Prostate gland (tissue), 2 donors: ENCODE data around the gene DHX35. TPM values are rescaled to one million over a fixed set of nuclear protein-coding genes. Genes with fewer than 3 reads are reported as not detected.
"Not testable (repeated sequence)": the region's sequence is repeated elsewhere in the genome, so short reads cannot be mapped to it uniquely, and the experiment has no call there.

Experiments
- DNase-seq: peaks from one replicate; pipeline ENCODE4 v3.0.0-alpha.2; 2019; ENCODE audit warnings: low spot score
- H3K27ac ChIP-seq, 2 donors: fragments of 200-600 bp; sonication (generic); 2 replicates each; pipeline ENCODE4 v1.5.1; 2017 to 2019
- H3K27me3 ChIP-seq: fragments of 200-600 bp; sonication (generic); replicated peaks from 2 replicates; pipeline ENCODE4 v1.5.1; 2019; ENCODE audit not compliant: insufficient read depth
- H3K36me3 ChIP-seq, 2 donors: fragments of 200-600 bp; sonication (generic); 1 replicate in 1 of 2; 2 replicates in 1 of 2; pipeline versions ENCODE4 v1.5.1 to v1.8.1; 2017 to 2019
- H3K4me1 ChIP-seq: fragments of 200-600 bp; sonication (generic); replicated peaks from 2 replicates; pipeline ENCODE4 v1.5.1; 2019
- H3K4me3 ChIP-seq, 2 donors: fragments of 200-600 bp; sonication (generic); 2 replicates each; pipeline ENCODE4 v1.5.1; 2017 to 2019
- H3K9me3 ChIP-seq: fragments of 200-600 bp; sonication (generic); 2 replicates; pipeline ENCODE4 v1.5.1; 2017
- CTCF ChIP-seq, 4 experiments: fragments of 200-600 bp in 2 of 4; fragments of 450-650 bp in 2 of 4; sonication (generic) in 2 of 4; IDR thresholded peaks; 1 replicate in 3 of 4; 2 replicates in 1 of 4; pipeline ENCODE4 v1.5.1; 2016 to 2019; ENCODE audit warnings: antibody characterized with exemption in 4 of 4, mild to moderate bottlenecking in 2 of 4, moderate library complexity in 2 of 4
- POLR2A ChIP-seq: fragments of 450-650 bp; IDR thresholded peaks from one replicate; pipeline ENCODE4 v1.6.1; 2016; ENCODE audit warnings: antibody characterized with exemption, mild to moderate bottlenecking
- POLR2AphosphoS5 ChIP-seq: sonication (generic); formaldehyde crosslinking; IDR thresholded peaks from one replicate; pipeline ENCODE4 v1.6.1; 2017; ENCODE audit warnings: antibody characterized with exemption
- WGBS: methylation state at CpG from one replicate; pipeline ENCODE4 v1.1.5; 2018; 5-methylcytosine and 5-hydroxymethylcytosine counted together
- intact Hi-C: fragments of 100-400 bp; cut with DNase I; formaldehyde crosslinking; loops from one replicate; pipeline ENCODE4 v1.14.2; 2022
- total RNA-seq, 2 donors: library from RNA; depleted of rRNA; stranded (reverse); fragments of >200 nt; gene quantifications; one replicate each; pipeline ENCODE4 v1.1.0, GENCODE V29; 2016

DHX35 gene
- total RNA-seq, 2 donors from 2014 or later = 12.8 to 15.6 TPM

DNA sequence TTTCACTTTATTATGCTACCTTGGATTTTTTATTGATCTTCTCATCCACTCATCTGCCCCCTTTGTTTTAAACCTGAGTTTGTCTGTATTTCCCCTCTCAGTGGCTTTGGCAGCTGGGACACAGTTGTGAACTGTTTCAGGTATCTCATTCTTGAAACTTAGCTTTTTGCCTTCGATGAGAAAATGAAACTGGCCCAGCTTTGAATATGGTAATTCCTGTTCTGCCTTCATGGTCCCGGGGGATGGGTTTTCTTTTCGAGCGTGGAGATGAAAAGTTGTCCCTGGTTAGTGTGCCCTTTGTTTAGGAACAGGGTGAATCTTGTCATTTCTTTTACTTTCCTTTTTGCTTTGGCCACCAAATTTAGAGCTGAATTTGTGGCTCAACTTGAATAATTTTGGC is 25.6 kb downstream of the DHX35 start:
- no peaks in the 10 kb centered on the region for H3K9me3 ChIP-seq
- intact Hi-C loops = loop anchor here (5.0 kb wide), 1 partner anchor 55 kb away; no protein-coding TSS in a partner anchor
- TF ChIP-seq CTCF (IDR thresholded peaks at IDR 0.05) = no peak
- TF ChIP-seq POLR2A = no peak
- DNase-seq = no peak
- H3K4me3 ChIP-seq = no peak overlapping the region
- H3K4me1 ChIP-seq = no peaks in the 10 kb centered on the region
- WGBS = 77% methylated on average over 4 of the region's 4 CpGs
- no peaks in the 10 kb centered on the region for H3K36me3 ChIP-seq
- no peak overlapping the region for H3K27ac ChIP-seq
- H3K27me3 ChIP-seq = no peaks in the 10 kb centered on the region

DNA sequence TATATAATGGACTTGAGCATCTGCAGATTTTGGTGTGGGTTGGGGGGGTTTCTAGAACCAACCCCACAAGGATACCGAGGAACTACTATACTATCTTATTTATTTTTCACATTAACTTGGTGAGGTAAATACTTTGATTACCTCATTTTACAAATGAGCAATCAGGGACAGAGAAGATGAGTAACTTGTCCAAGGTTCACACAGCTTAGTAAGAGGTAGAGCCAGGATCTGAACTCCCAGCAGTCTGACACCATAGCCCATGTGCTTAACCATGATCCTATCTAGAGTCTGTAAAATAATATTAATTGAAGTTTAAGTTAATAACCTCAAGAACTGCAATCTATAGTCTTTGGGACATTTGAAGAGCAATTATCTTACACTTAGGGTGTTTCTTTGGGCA is 28.6 kb downstream of the DHX35 start:
- H3K36me3 ChIP-seq = no peaks in the 10 kb centered on the region
- H3K9me3 ChIP-seq = no peaks in the 10 kb centered on the region
- H3K4me3 ChIP-seq = no peak overlapping the region
- H3K4me1 ChIP-seq = no peaks in the 10 kb centered on the region
- intact Hi-C loops = no loop called here
- TF ChIP-seq POLR2AphosphoS5 = no peak
- TF ChIP-seq CTCF (IDR thresholded peaks at IDR 0.05) = no peak
- no peak for TF ChIP-seq POLR2A
- no peaks in the 10 kb centered on the region for H3K27me3 ChIP-seq
- no peak for DNase-seq
- no peak overlapping the region for H3K27ac ChIP-seq
- 97% methylated on average over 1 of the region's 1 CpG for WGBS

DNA sequence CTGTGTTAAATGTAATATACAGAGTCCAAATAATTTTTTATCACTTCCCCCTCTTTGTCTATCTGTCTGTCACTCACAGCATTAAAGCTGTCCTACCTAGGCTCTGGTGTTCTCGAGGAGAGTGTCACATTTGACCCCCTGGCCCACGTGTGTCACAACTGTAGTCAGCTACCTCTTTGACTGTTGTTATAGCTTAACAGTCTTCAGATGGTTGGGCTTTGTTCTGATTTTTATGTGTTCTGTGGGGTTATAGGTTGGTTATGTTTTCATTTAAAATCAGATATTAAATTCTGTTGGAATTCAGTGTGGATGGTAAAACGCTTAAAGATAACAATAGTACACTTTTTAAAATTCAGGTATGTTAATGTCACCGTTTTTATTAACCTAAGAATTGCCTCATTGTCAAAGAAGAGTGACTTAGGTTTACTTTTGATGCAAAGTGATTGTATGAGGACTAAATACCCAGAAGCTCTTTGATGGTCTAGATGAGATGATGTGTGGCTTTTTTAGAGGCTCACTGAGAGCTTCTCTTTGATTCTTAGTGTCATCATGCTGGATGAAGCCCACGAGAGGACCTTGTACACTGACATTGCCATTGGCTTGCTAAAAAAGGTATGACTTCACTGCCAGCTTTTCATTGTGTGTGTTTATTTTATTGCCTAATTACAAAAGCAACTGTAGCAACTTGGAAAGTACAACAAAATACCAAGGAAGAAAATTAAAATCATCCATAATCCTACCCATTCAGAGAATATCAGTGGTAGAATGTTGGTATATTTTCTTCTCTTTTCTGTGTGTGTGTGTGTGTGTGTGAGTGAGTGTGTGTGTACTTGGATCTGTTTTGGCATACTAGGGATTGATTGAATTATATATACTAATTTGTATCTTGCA is 29.9 kb downstream of the DHX35 start:
- H3K36me3 ChIP-seq = no peaks in the 10 kb centered on the region

DNA sequence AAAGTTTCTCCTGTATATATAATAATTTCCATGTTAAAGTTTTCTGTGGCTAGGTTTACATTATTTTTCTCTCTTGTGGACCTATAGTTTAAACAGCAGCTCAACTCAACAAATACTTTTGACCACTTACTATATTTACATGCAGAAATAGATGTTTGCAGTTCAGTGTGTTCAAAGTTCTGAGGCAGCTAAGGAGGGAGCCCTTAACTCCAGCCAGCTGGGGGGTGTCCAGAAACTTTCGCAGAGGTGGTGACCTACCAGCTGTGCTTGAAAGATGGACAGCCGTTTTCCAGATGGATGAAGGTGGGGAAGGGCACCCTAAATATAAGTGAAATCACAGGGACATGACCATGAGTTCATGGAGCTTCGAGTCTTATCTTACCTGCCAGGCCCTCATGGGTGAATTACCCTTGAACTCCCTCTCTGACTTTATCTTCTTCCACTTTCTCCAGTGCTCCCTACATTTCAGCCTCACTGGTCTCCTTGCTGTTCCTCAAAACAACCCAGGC is 33.4 kb downstream of the DHX35 start:
- Histone ChIP-seq H3K9me3 (no peaks in the 10 kb centered on the region), H3K27me3 (no peaks in the 10 kb centered on the region), H3K4me1 (no peaks in the 10 kb centered on the region), H3K4me3 (no peak overlapping the region), H3K36me3 (peaks cover 0 to 5% of the 10 kb centered on the region in 2 donors), H3K27ac (no peak overlapping the region)
- TF ChIP-seq POLR2AphosphoS5 (no peak), POLR2A (no peak), CTCF (IDR thresholded peaks at IDR 0.05) (no peak)
- 84% methylated on average over 3 of the region's 3 CpGs for WGBS
- no peak for DNase-seq
- intact Hi-C loops = no loop called here

More for the DNA sequence above, 29.9 kb downstream of the DHX35 start:
- no peak for DNase-seq
- no peaks in the 10 kb centered on the region for H3K9me3 ChIP-seq
- WGBS = 45% methylated on average over 5 of the region's 5 CpGs
- no peak overlapping the region for H3K4me3 ChIP-seq
- H3K27me3 ChIP-seq = no peaks in the 10 kb centered on the region
- intact Hi-C loops = no loop called here
- TF ChIP-seq CTCF (IDR thresholded peaks at IDR 0.05) (no peak), POLR2A (no peak), POLR2AphosphoS5 (no peak)
- H3K4me1 ChIP-seq = no peaks in the 10 kb centered on the region
- no peak overlapping the region for H3K27ac ChIP-seq

DNA sequence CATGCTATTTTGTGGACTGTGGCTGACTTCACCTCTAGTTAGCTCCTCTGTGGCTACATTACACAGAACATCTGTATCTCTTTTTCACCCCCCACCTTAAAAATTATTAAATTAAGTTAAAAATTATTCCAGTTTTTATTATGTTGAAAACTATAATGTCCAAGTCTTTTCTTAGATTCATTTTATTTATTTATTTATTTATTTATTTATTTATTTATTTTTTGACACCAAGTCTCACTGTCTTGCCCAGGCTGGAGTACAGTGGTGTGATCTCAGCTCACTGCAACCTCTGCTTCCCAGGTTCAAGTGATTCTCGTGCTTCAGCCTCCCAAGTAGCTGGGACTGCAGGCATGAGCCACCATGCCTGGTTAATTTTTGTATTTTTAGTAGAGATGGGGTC is 34.7 kb downstream of the DHX35 start:
- H3K27ac ChIP-seq, H3K4me1 ChIP-seq, intact Hi-C loops, H3K36me3 ChIP-seq, H3K27me3 ChIP-seq, DNase-seq, H3K4me3 ChIP-seq, H3K9me3 ChIP-seq: not testable (repeated sequence)
- 100% methylated on average over 1 of the region's 1 CpG for WGBS
